Epithelial cell of esophagus (primary cell): Measurements from ENCODE around the gene HMGA1.

ENCODE experiments used
- DNase-seq: peaks from one replicate; pipeline ENCODE4 v3.0.0; 2010; ENCODE audit warnings: low read depth
- H3K4me3 ChIP-seq: 2 replicates; pipeline ENCODE4 v1.5.1; 2011; ENCODE audit warnings: mild to moderate bottlenecking, low read length, control low read depth
- TF ChIP-seq, protein P1 (sequence below): IDR thresholded peaks from 2 replicates; pipeline ENCODE4 v1.5.1; 2011; ENCODE audit warnings: low read depth, mild to moderate bottlenecking, low read length, control low read depth, inconsistent platforms; ENCODE audit not compliant: insufficient read depth; ENCODE audit errors: missing control alignments

Gene HMGA1

DNA sequence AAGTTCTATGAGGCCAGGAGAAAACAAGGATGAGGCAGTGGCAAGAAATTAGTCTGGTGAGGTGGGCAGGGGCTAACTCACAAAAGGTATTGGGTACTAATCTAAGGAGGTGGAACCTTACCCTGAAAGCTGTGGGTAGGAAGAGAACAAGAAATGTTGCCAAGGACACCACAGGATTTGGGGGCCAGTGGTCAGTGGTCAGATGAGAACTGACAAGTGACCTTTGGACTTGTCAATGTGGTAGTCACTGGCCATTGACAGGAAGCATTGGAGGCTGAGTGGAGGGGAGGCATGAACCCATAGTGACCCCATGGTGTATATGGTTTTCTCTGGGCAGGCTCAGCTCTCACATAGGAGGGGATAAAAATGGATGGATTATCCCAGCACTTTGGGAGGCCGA, 37.5 kb downstream of the HMGA1 start:
- TF ChIP-seq, protein P1, sequence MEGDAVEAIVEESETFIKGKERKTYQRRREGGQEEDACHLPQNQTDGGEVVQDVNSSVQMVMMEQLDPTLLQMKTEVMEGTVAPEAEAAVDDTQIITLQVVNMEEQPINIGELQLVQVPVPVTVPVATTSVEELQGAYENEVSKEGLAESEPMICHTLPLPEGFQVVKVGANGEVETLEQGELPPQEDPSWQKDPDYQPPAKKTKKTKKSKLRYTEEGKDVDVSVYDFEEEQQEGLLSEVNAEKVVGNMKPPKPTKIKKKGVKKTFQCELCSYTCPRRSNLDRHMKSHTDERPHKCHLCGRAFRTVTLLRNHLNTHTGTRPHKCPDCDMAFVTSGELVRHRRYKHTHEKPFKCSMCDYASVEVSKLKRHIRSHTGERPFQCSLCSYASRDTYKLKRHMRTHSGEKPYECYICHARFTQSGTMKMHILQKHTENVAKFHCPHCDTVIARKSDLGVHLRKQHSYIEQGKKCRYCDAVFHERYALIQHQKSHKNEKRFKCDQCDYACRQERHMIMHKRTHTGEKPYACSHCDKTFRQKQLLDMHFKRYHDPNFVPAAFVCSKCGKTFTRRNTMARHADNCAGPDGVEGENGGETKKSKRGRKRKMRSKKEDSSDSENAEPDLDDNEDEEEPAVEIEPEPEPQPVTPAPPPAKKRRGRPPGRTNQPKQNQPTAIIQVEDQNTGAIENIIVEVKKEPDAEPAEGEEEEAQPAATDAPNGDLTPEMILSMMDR, result no peak
- DNase-seq, result no peak
- H3K4me3 ChIP-seq, result no peak overlapping the region

DNA sequence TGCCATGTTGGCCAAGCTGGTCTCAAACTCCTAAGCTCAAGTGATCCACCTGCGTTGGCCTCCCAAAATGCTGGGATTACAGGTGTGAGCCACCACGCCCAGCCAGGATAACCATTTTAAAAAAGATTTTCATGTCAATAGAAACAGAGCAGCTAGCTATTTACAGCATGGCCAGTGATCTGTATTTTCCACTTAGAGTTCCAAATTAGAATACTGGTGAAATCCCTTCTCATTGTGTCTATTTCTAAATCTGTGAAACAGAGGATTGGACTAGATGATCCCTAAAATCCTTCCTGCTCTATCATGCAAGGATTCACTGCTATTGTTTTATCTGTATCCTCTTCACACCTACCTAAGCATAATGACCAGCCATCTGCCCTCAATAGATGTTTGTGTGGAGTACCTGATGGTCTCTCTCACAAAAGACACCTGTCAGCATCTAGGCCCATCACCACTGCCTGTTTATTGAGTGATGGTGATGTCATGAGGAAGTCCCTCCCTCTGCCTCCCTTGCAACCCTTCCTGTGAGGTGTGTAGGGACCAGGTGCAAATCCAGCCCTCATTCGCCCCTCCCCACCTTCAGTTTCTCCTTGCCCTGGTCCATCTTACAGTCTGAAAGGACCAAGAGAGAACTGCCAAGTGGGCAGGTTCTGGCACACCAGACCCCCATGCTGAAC, 38.6 kb downstream of the HMGA1 start:
- H3K4me3 ChIP-seq, result no peak overlapping the region
- TF ChIP-seq, protein P1, result no peak
- no peak for DNase-seq

DNA sequence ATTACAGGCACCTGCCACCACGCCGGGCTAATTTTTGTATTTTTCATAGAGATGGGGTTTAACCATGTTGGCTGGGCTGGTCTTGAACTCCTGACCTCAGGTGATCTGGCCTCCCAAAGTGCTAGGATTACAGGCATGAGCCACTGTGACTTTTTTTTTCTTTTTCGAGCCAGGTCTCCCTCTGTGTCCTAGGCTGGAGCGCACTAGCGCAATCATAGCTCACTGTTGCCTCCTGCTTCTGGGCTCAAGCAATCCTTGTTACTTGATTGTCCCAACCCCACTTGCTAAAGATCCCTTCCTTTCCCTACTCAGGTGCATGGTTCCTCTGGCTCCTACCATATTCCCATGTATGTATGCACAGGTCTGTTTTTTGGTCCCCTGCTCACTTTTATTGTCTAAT, 39.5 kb downstream of the HMGA1 start:
- TF ChIP-seq, protein P1, result no peak
- no peak for DNase-seq
- H3K4me3 ChIP-seq, result no peak overlapping the region

DNA sequence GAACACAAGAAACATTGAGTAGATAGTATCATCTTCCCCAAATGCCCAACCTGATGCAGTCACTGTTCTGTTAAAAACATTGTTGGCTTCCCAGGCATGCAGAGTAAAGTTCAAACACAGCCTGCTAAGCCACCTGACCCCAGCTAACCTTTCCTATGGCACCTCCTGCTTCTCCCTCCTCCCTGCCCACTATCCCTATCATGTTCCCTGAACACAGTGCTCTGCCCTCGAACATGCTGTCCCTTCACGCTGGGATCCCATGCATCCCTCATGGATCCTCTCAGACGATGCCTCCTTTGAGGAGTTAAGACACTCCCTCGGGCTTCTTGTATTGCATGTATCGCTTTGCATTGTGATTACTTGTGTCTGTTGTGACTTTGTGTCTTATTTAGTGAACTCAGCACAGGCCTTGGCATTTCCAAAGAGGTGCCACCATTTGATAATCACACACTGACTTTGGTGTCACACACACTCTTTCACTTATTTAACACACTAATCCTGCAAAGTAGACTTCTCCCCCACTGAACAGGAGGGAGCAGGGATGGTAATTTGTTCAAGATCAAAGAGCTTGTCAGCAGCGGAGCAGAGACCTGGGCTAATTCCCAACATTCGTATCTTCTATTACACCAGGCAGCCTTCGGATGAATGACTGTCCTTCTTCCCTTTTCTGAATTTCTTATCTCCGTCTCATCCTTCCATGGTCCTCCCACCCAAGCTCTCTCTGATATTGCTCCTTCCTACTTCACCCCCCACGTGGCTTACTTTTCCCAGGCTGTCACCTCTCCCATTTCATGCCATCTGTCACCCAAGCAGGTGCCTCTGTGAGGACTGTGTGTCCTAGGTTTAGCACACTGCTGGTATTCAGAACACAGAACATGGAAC, 40.4 kb downstream of the HMGA1 start:
- TF ChIP-seq, protein P1, result no peak
- DNase-seq, result no peak
- H3K4me3 ChIP-seq, result no peak overlapping the region

DNA sequence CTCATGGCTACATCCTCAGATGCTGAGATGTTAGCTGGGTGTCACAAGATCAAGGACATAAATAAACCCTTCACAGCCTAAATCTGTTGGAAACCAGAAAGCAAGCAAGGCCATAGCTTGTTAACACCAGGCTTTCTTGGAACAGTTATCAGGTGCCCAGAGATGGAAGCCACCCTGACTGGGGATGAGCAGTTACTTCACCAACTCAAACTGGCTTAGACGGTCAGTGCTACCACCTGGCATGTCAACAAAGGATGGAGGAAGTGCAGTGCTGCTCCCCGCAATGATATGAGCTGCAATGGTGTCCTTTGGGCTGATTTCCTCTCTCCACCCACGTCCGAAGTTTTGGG, 41.1 kb downstream of the HMGA1 start:
- DNase-seq, result no peak
- no peak overlapping the region for H3K4me3 ChIP-seq
- TF ChIP-seq, protein P1, result no peak

DNA sequence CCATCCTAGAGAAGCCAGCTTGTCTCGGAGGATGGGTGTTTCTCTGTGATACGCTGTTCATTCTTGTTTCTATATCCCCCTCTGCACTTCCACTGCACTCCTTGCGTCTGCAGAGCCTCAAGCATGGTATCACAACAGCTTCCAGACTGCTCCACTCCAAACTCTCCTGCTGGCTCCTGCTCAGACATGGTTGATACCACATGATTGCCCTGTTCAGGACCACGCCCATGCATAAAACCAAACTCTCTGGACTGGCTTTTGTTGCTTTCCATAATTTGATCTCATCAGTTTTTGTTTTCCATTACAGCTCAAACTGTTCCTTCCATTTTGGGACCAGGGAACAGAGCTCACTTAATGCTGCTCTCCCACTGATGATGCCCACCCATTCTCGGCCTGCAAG, 42.2 kb downstream of the HMGA1 start:
- no peak for DNase-seq
- no peak overlapping the region for H3K4me3 ChIP-seq
- TF ChIP-seq, protein P1, result no peak

DNA sequence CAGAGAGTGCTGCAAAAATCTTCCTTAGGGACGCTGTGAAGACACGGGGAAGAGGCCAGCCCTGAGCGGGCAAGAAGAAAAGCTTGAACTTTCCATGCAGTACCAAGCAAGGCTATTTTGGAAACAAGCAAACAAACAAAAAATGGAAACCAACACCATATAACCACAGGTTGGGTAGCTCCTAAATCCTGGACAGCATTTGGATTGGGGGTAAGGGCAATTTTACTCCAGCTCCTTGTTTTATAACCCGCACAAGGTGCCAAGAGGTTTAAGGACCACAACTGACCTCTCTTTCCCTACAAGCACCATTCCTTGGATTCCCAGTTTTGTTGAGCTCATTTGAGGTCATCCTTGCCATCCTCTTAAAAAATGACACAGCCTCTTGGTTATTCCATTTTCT, 43.5 kb downstream of the HMGA1 start:
- TF ChIP-seq, protein P1, result no peak
- H3K4me3 ChIP-seq, result no peak overlapping the region
- DNase-seq, result no peak
